H1 (cell line): ENCODE data around the gene LRBA. TPM values are rescaled to one million over a fixed set of nuclear protein-coding genes. Genes with fewer than 3 reads are reported as not detected.

Experiments used
- CBX8 ChIP-seq: fragments of 300-800, 300-1000 bp; sonication (generic); IDR thresholded peaks from 2 replicates; pipeline ENCODE4 v1.7.1; 2016; ENCODE audit warnings: low read depth, low read length, borderline replicate concordance
- CTCF ChIP-seq, 3 experiments: IDR thresholded peaks; 1 replicate in 2 of 3; 2 replicates in 1 of 3; pipeline versions ENCODE4 v1.5.1 to v1.6.1; 2011; ENCODE audit warnings: low read length in 3 of 3, mild to moderate bottlenecking in 3 of 3, inconsistent platforms in 2 of 3, low read depth in 1 of 3, moderate library complexity in 1 of 3; ENCODE audit not compliant: insufficient read depth in 1 of 3; ENCODE audit errors: control extremely low read depth in 1 of 3
- GTF2F1 ChIP-seq: IDR thresholded peaks from 2 replicates; pipeline ENCODE4 v1.6.1; 2012; ENCODE audit warnings: low read depth, low read length, improper control_type of control experiment, borderline replicate concordance
- JUN ChIP-seq: IDR thresholded peaks from 2 replicates; pipeline ENCODE4 v1.6.1; 2011; ENCODE audit warnings: low read depth, mild to moderate bottlenecking, improper control_type of control experiment, low read length
- KDM5A ChIP-seq: fragments of 200-600 bp; IDR thresholded peaks from 2 replicates; pipeline ENCODE4 v1.7.1; 2012; ENCODE audit warnings: mild to moderate bottlenecking, low read length, inconsistent platforms, mixed read lengths
- TAF1 ChIP-seq: IDR thresholded peaks from 2 replicates; pipeline ENCODE4 v1.6.1; 2011; ENCODE audit warnings: mild to moderate bottlenecking, low read depth, low read length
- polyA plus RNA-seq, 7 experiments: library from polyadenylated mRNA; depleted of rRNA in 3 of 7; stranded (reverse) in 5 of 7; unstranded in 2 of 7; fragments of >200 nt in 5 of 7; fragments of 200-250 nt in 2 of 7; gene quantifications; 1 replicate in 5 of 7; 2 replicates in 1 of 7; 4 replicates in 1 of 7; pipeline versions ENCODE4 v1.2.1 to v1.2.3, GENCODE V29; 2011 to 2013; ENCODE audit warnings: missing spikeins in 2 of 7, mixed read lengths in 2 of 7
- total RNA-seq: library from RNA; stranded (reverse); fragmentation: NEBNext Ultra II Directional; extraction: Animal tissue kit (Norgen Biotek cat#: 25700); gene quantifications from 2 replicates; pipeline ENCODE4 v1.2.1, GENCODE V29; 2021

LRBA gene
- total and polyA plus RNA-seq, 2 of the 8 experiments (the other 6 are each of a cell fraction or from before 2014, with no cell fraction given): 54.6 to 83.2 TPM

GRCh38 chr4:150978738-150979575 lies 36.1 kb downstream of the LRBA start (continued):
- no peak for TF ChIP-seq GTF2F1
- TF ChIP-seq JUN: no peak
- TF ChIP-seq KDM5A: no peak
- TF ChIP-seq CBX8: no peak
- TF ChIP-seq TAF1: no peak
- no peak for TF ChIP-seq CTCF (IDR thresholded peaks at IDR 0.05; ENCODE audit: control extremely low read depth in 1 of 3, insufficient read depth in 1 of 3, low read depth in 1 of 3, low read length in 3 of 3)
